HG02970 (cell line): ENCODE measurements around the gene GPD1L.

ENCODE experiments used
- ATAC-seq: cut with Tn5 transposase; IDR thresholded peaks from one replicate; pipeline ENCODE4 v1.9.1; 2021; ENCODE audit warnings: mild to moderate bottlenecking, moderate library complexity, moderate number of reproducible peaks; ENCODE audit not compliant: unreplicated experiment, low FRiP score

The GPD1L gene

GRCh38 chr3:32217339-32217738 lies 110.9 kb downstream of the GPD1L start:
- ATAC-seq: no peak
